Spleen (tissue), 7 donors: ENCODE data around the gene RAD51B.

ENCODE experiments used
- CTCF ChIP-seq, 11 experiments: fragments of 200-600 bp in 7 of 11; fragments of 450-650 bp in 4 of 11; sonication (generic) in 4 of 11; IDR thresholded peaks in 8 of 11; conservative IDR thresholded peaks in 3 of 11; 1 replicate in 7 of 11; 2 replicates in 4 of 11; pipeline versions ENCODE4 v1.4.0 to v1.8.0; 2016 to 2021; ENCODE audit warnings: antibody characterized with exemption in 11 of 11, inconsistent platforms in 4 of 11, mild to moderate bottlenecking in 1 of 11
- POLR2A ChIP-seq, 3 donors: fragments of 450-650 bp; IDR thresholded peaks; one replicate each; pipeline ENCODE4 v1.5.1; 2017; ENCODE audit warnings: antibody characterized with exemption in 3 of 3, mild to moderate bottlenecking in 1 of 3
- POLR2AphosphoS5 ChIP-seq, 3 donors: sonication (generic); formaldehyde crosslinking; IDR thresholded peaks; one replicate each; pipeline ENCODE4 v1.5.1; 2017; ENCODE audit warnings: antibody characterized with exemption in 3 of 3
- donor health status: DM: no; HTN: no; CAD: no; lungs with moderate emphysema.
- donor health status: DM: no; HTN: no; CAD: no.
- donor health status: DM: no; HTN: no; CAD: no.

GRCh38 chr14:67846029-67846610 is 26.5 kb downstream of the RAD51B start:
- TF ChIP-seq CTCF (IDR thresholded peaks at IDR 0.05 in 8 of 11, conservative IDR thresholded peaks at IDR 0.05 in 3 of 11) (no peak), POLR2AphosphoS5 (IDR thresholded peaks at IDR 0.05) (no peak), POLR2A (IDR thresholded peaks at IDR 0.05) (no peak)
